HG03558 (cell line): Measurements from ENCODE around the gene SYT7.

ENCODE experiments used
- ATAC-seq: cut with Tn5 transposase; IDR thresholded peaks from one replicate; pipeline ENCODE4 v1.9.1; 2021; ENCODE audit warnings: moderate number of reproducible peaks; ENCODE audit not compliant: unreplicated experiment; ENCODE audit errors: extremely low read depth

The SYT7 gene

DNA sequence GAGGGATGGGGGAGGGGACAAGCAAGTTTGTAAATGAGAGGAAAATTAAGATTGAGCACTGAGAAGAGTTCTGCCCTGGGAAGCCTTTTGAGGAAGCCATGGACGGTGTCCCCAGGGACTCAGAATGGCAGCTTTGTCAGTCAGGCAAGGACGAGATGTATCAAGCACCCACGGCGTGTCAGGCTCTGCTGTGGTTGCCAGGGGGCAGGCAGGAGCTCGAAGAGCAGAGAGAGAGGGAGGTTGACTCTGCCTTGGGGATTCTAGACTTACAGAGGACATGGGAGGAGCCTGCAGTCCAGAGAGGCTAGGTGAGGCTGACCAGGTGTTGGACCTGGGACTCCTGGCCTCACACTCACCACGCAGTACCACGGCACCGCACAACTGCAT, 29.1 kb upstream of the SYT7 start:
- ATAC-seq: no peak

DNA sequence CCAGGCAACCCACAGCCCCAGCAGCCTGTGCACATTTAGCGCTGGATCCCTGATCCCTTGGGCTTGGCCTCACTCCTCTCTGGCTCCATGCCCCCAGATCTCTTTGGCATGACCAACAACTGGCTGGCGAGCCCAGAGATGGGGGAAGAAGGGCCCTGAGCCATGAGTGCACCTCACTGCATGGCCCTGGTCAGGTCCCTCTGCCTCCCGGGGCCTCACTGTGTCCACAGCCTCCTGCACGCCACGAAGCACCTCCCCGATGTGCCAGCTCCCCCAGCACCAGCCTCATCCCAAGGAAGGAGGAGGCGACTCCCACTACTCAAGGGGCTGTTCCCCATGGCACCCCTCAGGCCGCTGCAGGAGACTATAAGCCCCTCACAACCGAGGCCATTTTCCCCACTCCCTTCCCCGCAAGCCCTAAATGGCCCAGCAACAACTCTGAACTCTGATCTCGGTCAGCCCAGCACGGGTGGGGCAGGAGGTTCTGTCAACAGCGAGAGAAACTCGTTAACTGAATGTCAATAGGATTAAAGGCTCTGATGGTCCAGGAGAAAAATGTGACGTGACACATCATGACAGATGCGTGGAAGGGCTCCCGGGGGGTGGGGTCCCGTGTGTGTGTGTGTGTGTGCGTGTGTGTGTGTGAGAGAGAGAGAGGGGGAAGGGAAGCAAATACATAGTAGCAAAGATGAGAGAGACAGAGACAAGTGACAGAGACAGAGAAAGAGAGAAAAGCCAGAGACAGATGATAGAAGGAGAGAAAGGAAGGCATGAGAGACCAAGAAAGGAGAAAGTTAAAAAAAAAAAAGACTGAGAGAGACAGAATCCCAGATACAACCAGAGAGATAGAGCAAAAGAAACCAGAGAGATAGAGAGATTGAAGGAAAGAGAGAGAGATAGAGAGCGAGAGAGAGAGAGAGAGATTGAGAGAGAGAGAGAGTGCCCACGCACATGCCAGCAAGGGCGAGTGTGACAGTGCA, 28.4 kb upstream of the SYT7 start:
- ATAC-seq: no peak

- no peak for ATAC-seq
Observed at GRCh38 chr11:61607920-61608599, 27.2 kb upstream of the SYT7 start.

DNA sequence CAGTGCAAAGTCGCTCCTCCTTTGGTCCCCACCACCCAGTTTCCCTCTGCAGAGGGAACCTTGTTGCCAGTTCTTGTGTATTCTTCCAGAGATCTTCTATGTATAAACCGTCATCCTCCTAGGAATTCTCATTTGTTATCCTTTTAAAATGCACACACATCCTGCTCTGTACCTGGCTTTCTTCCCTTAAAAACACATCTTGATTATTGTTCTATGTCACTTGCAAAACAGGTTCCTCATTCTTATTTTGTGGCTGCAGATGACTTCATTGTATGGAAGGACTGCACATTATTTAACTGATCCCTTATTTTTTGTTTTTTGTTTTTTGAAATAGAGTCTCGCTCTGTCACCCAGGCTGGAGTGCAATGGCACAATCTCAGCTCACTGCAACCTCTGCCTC, 26.6 kb upstream of the SYT7 start:
- no peak for ATAC-seq

GRCh38 chr11:61603667-61604066, 22.8 kb upstream of the SYT7 start:
- ATAC-seq: no peak

GRCh38 chr11:61602775-61603569, 22.1 kb upstream of the SYT7 start:
- no peak for ATAC-seq

DNA sequence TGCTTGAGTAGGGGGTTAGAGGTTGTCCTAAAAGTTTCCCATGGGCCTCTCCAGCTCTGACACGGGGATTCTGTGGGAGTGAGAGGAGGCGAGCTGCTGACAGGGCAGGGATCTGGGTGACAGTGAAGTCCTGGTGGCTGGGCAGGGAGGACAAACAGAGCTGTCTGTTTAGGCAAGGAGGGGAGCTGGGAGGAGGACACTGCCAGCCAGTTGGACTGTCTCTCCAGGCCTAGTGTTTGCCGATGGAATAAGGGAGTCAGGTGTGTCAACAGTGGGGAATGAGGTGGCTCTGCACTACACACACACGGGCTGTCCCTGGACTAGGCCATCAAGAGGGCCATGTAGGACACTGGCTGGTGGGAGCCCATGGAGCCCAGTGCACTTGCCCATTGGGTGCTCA, 20.6 kb upstream of the SYT7 start:
- no peak for ATAC-seq

DNA sequence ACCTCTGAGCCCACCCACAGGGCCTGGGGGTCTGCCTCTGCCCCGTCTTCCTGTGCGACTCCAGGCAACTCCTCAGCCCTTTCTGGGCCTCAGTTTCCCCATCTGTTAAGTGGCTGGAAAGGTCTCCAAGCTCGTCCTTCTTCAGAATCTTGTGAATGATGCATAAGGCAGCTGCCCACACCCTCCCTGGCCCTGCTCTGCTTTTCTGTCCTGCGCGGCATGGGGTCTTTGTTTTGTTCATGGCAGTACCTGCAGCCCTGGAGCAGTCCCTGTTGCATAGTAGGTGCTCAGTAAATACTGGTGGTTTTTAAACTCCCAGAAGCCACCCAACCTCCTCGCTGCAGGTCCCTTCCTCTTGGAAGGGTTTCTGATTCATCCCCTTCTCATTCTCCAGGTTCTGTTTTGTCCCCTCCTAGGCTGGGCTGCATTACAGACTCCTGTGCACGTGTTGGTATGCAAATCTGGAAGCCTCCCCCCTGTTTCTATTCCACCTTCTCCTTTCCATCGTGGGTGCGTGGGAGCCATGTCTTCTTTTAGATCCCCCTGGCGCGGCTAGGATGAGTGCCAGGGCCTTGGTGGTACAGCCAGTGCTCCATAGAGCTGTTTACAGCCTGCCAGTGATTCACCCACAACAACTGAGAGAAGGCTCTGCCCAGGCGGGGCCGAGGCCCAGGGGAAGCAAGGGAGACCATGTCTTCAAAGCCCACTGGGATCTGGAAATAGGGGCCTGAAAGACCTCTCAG, 19.3 kb upstream of the SYT7 start:
- no peak for ATAC-seq

- ATAC-seq: no peak
Observed at GRCh38 chr11:61598886-61599868, 18.3 kb upstream of the SYT7 start.

- no peak for ATAC-seq
Observed at GRCh38 chr11:61598374-61598773, 17.5 kb upstream of the SYT7 start.

- no peak for ATAC-seq
Observed at GRCh38 chr11:61596990-61597389, 16.1 kb upstream of the SYT7 start.

DNA sequence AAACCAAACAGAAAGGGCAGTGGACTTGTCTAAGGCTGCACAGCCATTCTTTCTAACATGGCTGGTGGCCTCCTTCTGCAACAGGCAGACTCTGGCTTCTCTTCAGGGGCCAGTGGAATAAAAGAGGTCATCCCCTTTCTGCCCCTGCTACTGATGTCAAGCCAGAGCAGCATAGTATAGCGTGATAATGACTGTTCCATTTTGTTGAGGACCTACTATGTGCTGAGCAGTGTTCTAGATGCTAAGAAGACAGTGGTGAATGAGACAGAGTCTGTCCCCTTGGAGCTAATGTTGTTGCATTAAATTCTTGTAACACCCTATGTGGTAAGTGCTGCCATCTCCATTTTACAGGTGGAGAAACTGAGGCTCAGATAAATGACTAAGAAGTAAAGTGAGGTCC, 15.7 kb upstream of the SYT7 start:
- ATAC-seq: no peak

DNA sequence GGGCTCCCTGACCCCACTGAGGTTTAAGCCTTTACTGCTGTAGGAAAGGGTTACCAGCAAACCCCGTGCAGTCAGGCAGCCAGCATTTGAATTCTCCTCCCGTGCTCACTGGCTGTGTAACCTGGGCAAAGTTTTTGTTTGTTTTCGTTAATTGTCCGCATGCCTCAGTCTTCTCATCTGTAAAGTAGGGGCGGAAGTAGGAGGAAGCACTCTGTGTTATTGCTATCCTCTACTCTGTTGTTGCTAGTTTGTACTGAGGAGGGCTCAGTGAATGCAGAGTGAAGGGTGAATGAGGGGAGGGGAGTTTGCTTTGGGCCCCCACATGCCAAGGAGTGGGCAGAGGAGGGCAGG, 14.0 kb upstream of the SYT7 start:
- no peak for ATAC-seq

DNA sequence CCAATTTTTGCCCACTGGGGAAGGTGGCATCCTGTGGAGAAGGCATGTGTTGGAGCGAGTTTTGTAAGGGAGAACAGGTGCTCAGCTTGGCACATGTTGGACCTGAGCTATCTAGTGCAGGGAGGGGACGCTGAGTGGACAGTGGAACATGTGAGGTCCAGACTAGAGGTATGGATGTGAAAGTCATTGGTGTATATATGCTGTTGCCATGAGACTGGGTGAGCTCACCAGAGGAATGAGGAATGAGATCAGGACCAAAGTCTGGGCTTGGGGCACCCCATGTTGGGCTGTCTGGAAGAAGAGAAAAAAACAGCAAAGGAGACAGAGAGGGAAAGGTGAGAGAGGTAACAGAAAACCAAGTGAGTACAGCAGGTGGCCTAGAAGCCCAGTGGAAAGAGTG, 12.3 kb upstream of the SYT7 start:
- ATAC-seq: no peak

- no peak for ATAC-seq
Observed at GRCh38 chr11:61592176-61592575, 11.3 kb upstream of the SYT7 start.

DNA sequence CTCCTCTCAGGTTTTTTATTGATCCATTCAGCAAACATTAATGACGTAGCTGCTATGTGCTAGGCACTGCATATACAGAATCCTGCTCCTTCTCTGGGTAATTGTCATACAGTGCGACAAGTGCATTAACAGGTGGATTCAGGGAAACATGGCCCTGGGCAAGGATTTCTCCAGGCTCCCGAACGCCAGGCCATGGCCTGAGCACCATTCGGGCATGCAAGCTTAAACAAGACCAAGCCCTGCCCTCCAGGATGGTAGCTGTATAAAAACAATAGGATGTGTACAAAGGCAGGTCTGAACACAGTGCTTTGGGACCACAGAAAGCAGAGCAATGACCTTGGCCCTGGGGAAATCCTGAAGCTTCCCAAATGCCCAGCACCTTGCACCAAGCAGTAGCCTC, 9.1 kb upstream of the SYT7 start:
- no peak for ATAC-seq

GRCh38 chr11:61588728-61589191, 7.9 kb upstream of the SYT7 start:
- ATAC-seq: no peak

DNA sequence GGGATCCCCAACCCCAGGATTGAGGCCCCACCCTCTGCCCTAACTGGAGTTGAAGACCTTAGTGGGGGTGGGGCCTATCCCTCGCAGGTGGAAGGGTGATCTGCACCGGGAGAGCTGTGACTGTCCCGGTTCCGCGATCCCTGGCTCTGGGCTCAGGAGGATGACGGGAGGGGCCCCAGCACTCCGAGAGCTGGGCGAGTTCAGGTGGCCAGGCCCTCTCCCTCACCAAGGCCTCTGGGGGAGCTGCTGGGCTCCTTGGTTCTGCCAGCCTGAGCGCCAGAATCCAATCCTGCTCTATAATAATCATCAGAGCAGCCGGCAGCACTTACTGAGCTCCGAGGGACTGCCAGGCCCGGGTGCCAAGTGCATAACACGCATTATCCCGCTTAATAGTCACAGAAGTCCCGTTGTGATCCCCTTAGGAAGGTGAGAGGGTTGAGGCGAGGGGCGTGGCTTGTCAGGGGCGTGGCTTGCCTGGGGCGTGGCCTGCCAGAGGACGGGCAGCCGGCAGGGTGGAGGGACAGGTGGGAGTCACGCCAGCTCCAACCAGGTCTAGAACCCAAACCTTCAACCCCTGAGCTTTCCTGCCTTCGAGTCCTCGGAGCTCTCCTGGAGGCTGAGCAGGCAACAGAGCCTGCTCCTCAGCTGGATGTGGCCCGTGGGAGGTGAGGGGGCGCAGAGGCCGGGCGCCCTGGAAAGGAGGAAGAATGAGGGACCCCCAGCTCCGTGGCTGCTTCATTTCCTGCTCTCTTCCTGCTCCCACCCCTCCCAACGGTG, 7.3 kb upstream of the SYT7 start:
- no peak for ATAC-seq
